H9 (cell line): Measurements from ENCODE around the gene APP. TPM values are rescaled to one million over a fixed set of nuclear protein-coding genes. Genes with fewer than 3 reads are reported as not detected.

ENCODE experiments used
- DNase-seq: peaks from one replicate; pipeline ENCODE4 v3.0.0-alpha.2; 2017
- H2AFZ ChIP-seq: one replicate; pipeline ENCODE4 v1.6.1; 2013; ENCODE audit warnings: mild to moderate bottlenecking, low read length, control low read depth, moderate library complexity
- H2AK5ac ChIP-seq: 2 replicates; pipeline ENCODE4 v1.6.1; 2013; ENCODE audit warnings: low read length, control low read depth, mixed read lengths; ENCODE audit not compliant: insufficient read length
- H2BK120ac ChIP-seq: one replicate; pipeline ENCODE4 v1.6.1; 2013; ENCODE audit warnings: low read depth, mild to moderate bottlenecking, low read length, control low read depth, inconsistent platforms; ENCODE audit not compliant: poor library complexity, severe bottlenecking
- H2BK12ac ChIP-seq: 2 replicates; pipeline ENCODE4 v1.6.1; 2013; ENCODE audit warnings: low read length, control low read depth, mixed read lengths, low read depth; ENCODE audit not compliant: insufficient read length
- H2BK15ac ChIP-seq: 2 replicates; pipeline ENCODE4 v1.6.1; 2013; ENCODE audit warnings: low read depth, low read length, control low read depth
- H2BK20ac ChIP-seq: one replicate; pipeline ENCODE4 v1.6.1; 2013; ENCODE audit warnings: low read depth, mild to moderate bottlenecking, low read length, control low read depth, inconsistent platforms; ENCODE audit not compliant: poor library complexity, severe bottlenecking
- H2BK5ac ChIP-seq: 2 replicates; pipeline ENCODE4 v1.6.1; 2013; ENCODE audit warnings: low read length, control low read depth, mixed read lengths; ENCODE audit not compliant: insufficient read length
- H3K14ac ChIP-seq: 2 replicates; pipeline ENCODE4 v1.6.1; 2013; ENCODE audit warnings: low read length, control low read depth; ENCODE audit not compliant: insufficient read depth
- H3K18ac ChIP-seq: 2 replicates; pipeline ENCODE4 v1.6.1; 2013; ENCODE audit warnings: low read depth, mild to moderate bottlenecking, mixed read lengths, low read length, control low read depth; ENCODE audit not compliant: insufficient read length
- H3K23ac ChIP-seq: 2 replicates; pipeline ENCODE4 v1.6.1; 2013; ENCODE audit warnings: low read length, control low read depth, mixed read lengths, low read depth; ENCODE audit not compliant: insufficient read length
- H3K23me2 ChIP-seq: 2 replicates; pipeline ENCODE4 v1.6.1; 2013; ENCODE audit warnings: low read depth, mild to moderate bottlenecking, mixed read lengths, low read length, control low read depth; ENCODE audit not compliant: insufficient read length, poor library complexity, severe bottlenecking
- H3K27ac ChIP-seq: 2 replicates; pipeline ENCODE4 v1.5.1; 2013; ENCODE audit warnings: low read length, control low read depth, mixed read lengths, low read depth; ENCODE audit not compliant: insufficient read length
- H3K27me3 ChIP-seq: 2 replicates; pipeline ENCODE4 v1.6.1; 2013; ENCODE audit warnings: low read length, control low read depth, inconsistent platforms; ENCODE audit not compliant: insufficient read depth
- H3K4ac ChIP-seq: 2 replicates; pipeline ENCODE4 v1.6.1; 2013; ENCODE audit warnings: low read depth, mild to moderate bottlenecking, control low read depth, inconsistent platforms, low read length, moderate library complexity
- H3K4me1 ChIP-seq: 2 replicates; pipeline ENCODE4 v1.6.1; 2013; ENCODE audit warnings: low read length, control low read depth, inconsistent platforms; ENCODE audit not compliant: insufficient read depth
- H3K4me2 ChIP-seq: 2 replicates; pipeline ENCODE4 v1.6.1; 2013; ENCODE audit warnings: low read length, control low read depth, mixed read lengths; ENCODE audit not compliant: insufficient read length, insufficient read depth
- H3K56ac ChIP-seq: 2 replicates; pipeline ENCODE4 v1.6.1; 2013; ENCODE audit warnings: low read depth, mild to moderate bottlenecking, mixed read lengths, low read length, control low read depth; ENCODE audit not compliant: insufficient read length
- H3K79me1 ChIP-seq: 2 replicates; pipeline ENCODE4 v1.6.1; 2013; ENCODE audit warnings: low read depth, mild to moderate bottlenecking, moderate library complexity, low read length, control low read depth, inconsistent platforms; ENCODE audit not compliant: insufficient read depth, poor library complexity, severe bottlenecking
- H3K79me2 ChIP-seq: 2 replicates; pipeline ENCODE4 v1.6.1; 2013; ENCODE audit warnings: low read length, control low read depth, inconsistent platforms; ENCODE audit not compliant: insufficient read depth
- H3K9ac ChIP-seq: 2 replicates; pipeline ENCODE4 v1.6.1; 2013; ENCODE audit warnings: low read length, control low read depth, mixed read lengths; ENCODE audit not compliant: insufficient read length; ENCODE audit errors: extremely low read depth
- H3K9me3 ChIP-seq: one replicate; pipeline ENCODE4 v1.6.1; 2013; ENCODE audit warnings: low read depth, low read length, inconsistent platforms; ENCODE audit not compliant: control insufficient read depth
- H3T11ph ChIP-seq: one replicate; pipeline ENCODE4 v1.6.1; 2013; ENCODE audit warnings: mild to moderate bottlenecking, low read length, control low read depth, inconsistent platforms
- H4K20me1 ChIP-seq: one replicate; pipeline ENCODE4 v1.6.1; 2013; ENCODE audit not compliant: control insufficient read depth, insufficient read length, insufficient read depth
- H4K5ac ChIP-seq: 2 replicates; pipeline ENCODE4 v1.6.1; 2013; ENCODE audit warnings: low read depth, mild to moderate bottlenecking, mixed read lengths, low read length, control low read depth; ENCODE audit not compliant: insufficient read length
- H4K8ac ChIP-seq: replicated peaks from 2 replicates; pipeline ENCODE4 v1.6.1; 2013; ENCODE audit warnings: low read length, control low read depth, mixed read lengths, low read depth; ENCODE audit not compliant: insufficient read length
- H4K91ac ChIP-seq: 2 replicates; pipeline ENCODE4 v1.6.1; 2013; ENCODE audit warnings: low read depth, mild to moderate bottlenecking, moderate library complexity, mixed read lengths, low read length, control low read depth; ENCODE audit not compliant: insufficient read length
- H3K27ac Mint-ChIP-seq, 3 experiments: 2 replicates in 2 of 3; 3 replicates in 1 of 3; pipeline ENCODE4 v1.8.0; 2020 to 2021; ENCODE audit warnings: mixed read lengths in 3 of 3, mild to moderate bottlenecking in 1 of 3, moderate library complexity in 1 of 3
- H3K27me3 Mint-ChIP-seq: 2 replicates; pipeline ENCODE4 v1.8.0; 2021; ENCODE audit warnings: low read depth, mild to moderate bottlenecking, moderate library complexity, mixed read lengths
- H3K36me3 Mint-ChIP-seq, 3 experiments: 2 replicates in 2 of 3; 3 replicates in 1 of 3; pipeline ENCODE4 v1.8.0; 2020 to 2021; ENCODE audit warnings: low read depth in 3 of 3, mixed read lengths in 3 of 3; ENCODE audit not compliant: insufficient read depth in 1 of 3
- H3K4me1 Mint-ChIP-seq, 2 experiments: 2 replicates each; pipeline ENCODE4 v1.8.0; 2020; ENCODE audit warnings: mixed read lengths in 2 of 2
- H3K4me3 Mint-ChIP-seq, 2 experiments: 2 replicates in 1 of 2; 3 replicates in 1 of 2; pipeline ENCODE4 v1.8.0; 2020 to 2021; ENCODE audit warnings: mild to moderate bottlenecking in 2 of 2, mixed read lengths in 2 of 2, moderate library complexity in 1 of 2
- H3K9me3 Mint-ChIP-seq, 2 experiments: 2 replicates in 1 of 2; 3 replicates in 1 of 2; pipeline ENCODE4 v1.8.0; 2020; ENCODE audit warnings: mild to moderate bottlenecking in 2 of 2, mixed read lengths in 2 of 2, moderate library complexity in 1 of 2
- CTCF ChIP-seq: fragments of 200-600 bp; sonication (generic); conservative IDR thresholded peaks from 3 replicates; pipeline ENCODE4 v1.8.0; 2021; ENCODE audit warnings: antibody characterized with exemption, mild to moderate bottlenecking
- WGBS: extraction: QIAGEN DNeasy Blood & Tissue Kit; methylation state at CpG from one replicate; pipeline ENCODE4 v1.1.7; 2013; ENCODE audit warnings: missing lambda C conversion rate, low lambda C conversion rate, mixed read lengths; ENCODE audit not compliant: insufficient read length; ENCODE audit errors: extremely low coverage; 5-methylcytosine and 5-hydroxymethylcytosine counted together
- total RNA-seq: library from RNA; stranded (reverse); gene quantifications from 2 replicates; pipeline ENCODE4 v1.2.1, GENCODE V29; 2021

APP gene
- total RNA-seq, 1 experiment from 2014 or later = 380 TPM

GRCh38 chr21:26019236-26019635, 151.3 kb downstream of the APP start:
- H3K4me2 ChIP-seq = no peak overlapping the region
- no peak overlapping the region for H2BK5ac ChIP-seq
- H3K27me3 Mint-ChIP-seq = no peaks in the 10 kb centered on the region
- no peaks in the 10 kb centered on the region for H3K23me2 ChIP-seq
- H3K36me3 Mint-ChIP-seq = peaks cover 21 to 30% (median 23%) of the 10 kb centered on the region in 3 experiments
- H3K27ac Mint-ChIP-seq = peak overlapping the region in 2 of 3 experiments; percentile 7 to 65; a peak in 1 of 7 replicates
- no peaks in the 10 kb centered on the region for H3K9me3 ChIP-seq
- H2BK20ac ChIP-seq = no peak overlapping the region
- no peak overlapping the region for H2BK15ac ChIP-seq
- no peak overlapping the region for H2BK120ac ChIP-seq
- H2AK5ac ChIP-seq = no peak overlapping the region
- H3K79me1 ChIP-seq = no peaks in the 10 kb centered on the region
- peak overlapping the region; percentile 15 for H3K27ac ChIP-seq
- H3K79me2 ChIP-seq = peaks cover 6% of the 10 kb centered on the region; the same call in 1 of the 2 replicates
- H3K56ac ChIP-seq = no peak overlapping the region
- H3K4me1 ChIP-seq = no peaks in the 10 kb centered on the region
- no peaks in the 10 kb centered on the region for H3K9me3 Mint-ChIP-seq
- no peak overlapping the region for H4K91ac ChIP-seq
- no peaks in the 10 kb centered on the region for H3K27me3 ChIP-seq
- no peak overlapping the region for H4K5ac ChIP-seq
- no peak overlapping the region for H3K9ac ChIP-seq
- H3K18ac ChIP-seq = no peak overlapping the region
- no peak overlapping the region for H2BK12ac ChIP-seq
- DNase-seq = no peak
- H3K4ac ChIP-seq = no peak overlapping the region
- no peak overlapping the region for H2AFZ ChIP-seq
- H3K4me3 Mint-ChIP-seq = no peak overlapping the region
- no peak overlapping the region for H3K23ac ChIP-seq
- peaks cover 7 to 17% of the 10 kb centered on the region in 2 experiments for H3K4me1 Mint-ChIP-seq
- H3K14ac ChIP-seq = no peak overlapping the region
- no peak overlapping the region for H3T11ph ChIP-seq
- TF ChIP-seq CTCF = no peak
- H4K8ac ChIP-seq = no peak overlapping the region
- no peaks in the 10 kb centered on the region for H4K20me1 ChIP-seq
- WGBS = no CpG with 5 or more reads among the region's 1 CpG
